Mesenteric fat pad (tissue), 1 donor: ENCODE measurements around the gene CDKN2B. TPM values are rescaled to one million over a fixed set of nuclear protein-coding genes. Genes with fewer than 3 reads are reported as not detected.
A peak's percentile ranks its signal among the peaks of the same experiment; 100 is the strongest.
"Not testable (repeated sequence)": the region's sequence is repeated elsewhere in the genome, so short reads cannot be mapped to it uniquely, and the experiment has no call there.

Experiments used
- DNase-seq: peaks from one replicate; pipeline ENCODE4 v3.0.0-alpha.2; 2020; ENCODE audit warnings: low spot score
- long read RNA-seq: library from polyadenylated mRNA; unstranded; transcript quantifications from one replicate; pipeline ENCODE4 v2.0.0, GENCODE V29; 2020
- total RNA-seq: library from RNA; stranded (reverse); fragmentation: NEBNext Ultra II Directional; extraction: Animal tissue kit (Norgen Biotek cat#: 25700); gene quantifications from one replicate; pipeline ENCODE4 v1.2.1, GENCODE V29; 2021
- donor health status: DM: yes; HTN: yes; CAD: no.

The CDKN2B gene, protein sequence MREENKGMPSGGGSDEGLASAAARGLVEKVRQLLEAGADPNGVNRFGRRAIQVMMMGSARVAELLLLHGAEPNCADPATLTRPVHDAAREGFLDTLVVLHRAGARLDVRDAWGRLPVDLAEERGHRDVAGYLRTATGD
- total RNA-seq = 68.7 TPM
- long read RNA-seq, transcript CDKN2B-201 (2 exons, 3,911 nt) = major isoform, 93 of 111 reads
- long read RNA-seq, partial matches to known transcripts = 0 of 111 reads
- long read RNA-seq, other reads (novel, unspliced or antisense) = 17 of 111 reads

GRCh38 chr9:22008717-22009505 is at the start of gene CDKN2B:
TSS of gene CDKN2B (minus strand) at chr9:22009305. CDS start at chr9:22008953, 352 bp downstream.
- peak; percentile 98 for DNase-seq

DNA sequence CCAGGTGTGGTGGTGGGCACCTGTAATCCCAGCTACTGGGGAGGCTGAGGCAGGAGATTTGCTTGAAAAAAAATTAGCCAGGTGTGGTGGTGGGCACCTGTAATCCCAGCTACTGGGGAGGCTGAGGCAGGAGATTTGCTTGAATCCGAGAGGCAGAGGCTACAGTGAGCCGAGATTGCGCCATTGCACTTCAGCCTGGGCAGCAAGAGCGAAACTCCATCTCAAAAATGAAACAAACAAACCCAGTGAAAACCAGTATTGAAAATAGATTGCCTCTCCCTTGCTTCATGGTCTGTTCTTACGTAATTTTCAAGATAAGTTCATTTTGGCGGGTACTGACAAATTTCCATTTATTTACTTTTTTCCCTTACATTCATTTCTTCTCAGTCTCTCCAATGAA is 48.9 kb upstream of the CDKN2B start:
- not testable (repeated sequence) for DNase-seq

- DNase-seq = no peak
Observed at GRCh38 chr9:22056402-22056801, 47.3 kb upstream of the CDKN2B start.

DNA sequence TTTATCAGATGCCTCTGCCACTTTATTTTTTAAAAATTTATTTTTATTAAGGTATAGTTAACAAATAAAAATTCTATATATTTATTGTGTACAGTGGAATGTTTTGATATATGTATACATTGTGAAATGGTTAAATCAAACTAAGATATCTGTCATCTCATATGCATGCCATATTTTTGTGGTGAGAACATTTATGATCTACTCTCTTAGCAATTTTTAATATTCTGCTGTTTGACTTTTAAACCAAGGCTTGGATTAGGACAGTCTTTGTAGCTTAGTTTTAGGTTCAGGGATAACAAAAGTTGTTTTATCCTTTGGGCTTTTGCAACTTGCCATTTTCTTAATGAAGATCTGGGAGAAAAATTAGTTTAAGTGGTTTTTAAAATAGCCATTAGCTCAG is 46.0 kb upstream of the CDKN2B start:
- no peak for DNase-seq

GRCh38 chr9:22054529-22054928 is 45.4 kb upstream of the CDKN2B start:
- DNase-seq = no peak

- no peak for DNase-seq
Observed at GRCh38 chr9:22054076-22054475, 45.0 kb upstream of the CDKN2B start.

- no peak for DNase-seq
Observed at GRCh38 chr9:22053178-22053577, 44.1 kb upstream of the CDKN2B start.

DNA sequence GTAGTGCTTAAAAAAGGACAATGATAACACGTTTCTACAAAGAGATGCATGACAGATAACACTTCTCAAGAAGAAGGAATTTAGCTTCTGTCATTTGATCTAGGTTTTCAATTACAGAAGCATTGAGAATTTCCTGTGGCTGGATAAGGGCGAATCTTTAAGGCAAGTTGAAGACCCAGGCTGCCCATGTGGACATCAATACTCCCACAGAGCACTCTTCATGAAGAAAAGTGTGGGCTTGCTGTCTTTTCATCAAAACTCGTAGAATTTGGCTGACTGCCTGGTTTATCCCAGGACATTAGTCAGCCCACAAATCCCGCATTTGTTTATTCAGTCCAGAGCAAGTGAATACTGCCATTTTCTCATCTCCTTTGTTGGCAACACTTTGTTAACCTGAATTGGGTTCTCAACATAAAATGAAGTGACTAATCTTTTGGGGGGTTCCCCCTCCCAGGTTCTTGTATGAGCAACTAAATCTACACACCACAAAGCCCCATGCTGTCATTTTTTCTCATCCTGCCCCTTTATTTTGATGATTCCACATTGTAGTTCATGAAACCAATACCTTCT is 43.4 kb upstream of the CDKN2B start:
- DNase-seq = no peak

DNA sequence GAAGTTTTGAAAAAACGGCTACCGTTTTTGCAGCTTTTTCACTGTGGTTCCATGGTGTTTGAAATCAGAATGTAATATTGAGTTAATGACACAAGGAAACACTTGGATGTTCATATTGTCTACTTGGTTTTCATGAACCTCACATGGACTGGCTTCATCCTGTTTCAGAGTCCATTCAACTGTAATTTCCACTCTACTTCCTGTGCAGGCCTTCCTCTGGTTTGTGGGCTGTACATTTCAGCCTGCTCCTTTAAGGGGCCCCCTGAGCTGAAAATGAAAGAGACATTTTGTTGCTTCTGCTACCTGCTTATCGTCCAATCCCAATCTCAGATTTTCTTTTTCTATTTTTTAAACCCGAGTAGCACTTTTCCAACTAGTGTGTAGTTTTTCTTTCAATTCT is 41.8 kb upstream of the CDKN2B start:
- DNase-seq = no peak

DNA sequence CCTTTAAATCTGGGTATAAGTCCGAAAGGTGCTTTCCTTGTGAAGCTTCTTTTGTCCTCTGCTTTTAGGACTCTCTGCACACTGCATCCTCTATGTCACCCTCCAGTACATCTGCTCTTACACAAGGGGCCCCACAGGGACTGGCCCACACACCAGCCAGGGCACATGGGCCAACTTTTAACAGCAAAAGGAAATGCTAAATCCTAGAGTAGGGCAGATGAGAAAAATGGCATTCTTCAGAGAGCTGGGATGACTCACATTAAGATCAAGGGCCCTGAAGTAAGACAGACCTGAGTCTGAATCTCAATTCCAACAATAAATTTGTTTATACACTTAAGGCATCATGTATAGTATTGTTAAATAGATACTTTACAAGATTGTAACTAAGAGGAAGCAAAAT is 40.3 kb upstream of the CDKN2B start:
- no peak for DNase-seq

DNA sequence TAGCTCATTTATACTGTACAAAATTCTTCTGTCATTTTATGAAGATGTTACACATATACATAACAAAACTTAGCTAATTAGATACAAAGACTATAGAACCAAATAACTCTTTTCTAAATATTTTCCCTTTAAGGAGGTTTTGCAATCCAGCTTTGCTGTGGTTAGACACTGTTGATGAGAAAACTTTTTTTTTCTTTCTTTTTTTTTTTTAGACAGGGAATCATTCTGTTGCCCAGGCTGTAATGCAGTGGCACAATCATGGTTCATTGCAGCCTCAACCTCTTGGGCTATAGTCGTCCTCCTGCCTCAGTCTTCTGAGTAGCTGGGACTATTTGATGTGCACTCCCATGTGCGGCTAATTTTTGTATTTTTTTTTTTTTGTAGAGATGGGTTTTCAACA is 38.5 kb upstream of the CDKN2B start:
- no peak for DNase-seq

DNA sequence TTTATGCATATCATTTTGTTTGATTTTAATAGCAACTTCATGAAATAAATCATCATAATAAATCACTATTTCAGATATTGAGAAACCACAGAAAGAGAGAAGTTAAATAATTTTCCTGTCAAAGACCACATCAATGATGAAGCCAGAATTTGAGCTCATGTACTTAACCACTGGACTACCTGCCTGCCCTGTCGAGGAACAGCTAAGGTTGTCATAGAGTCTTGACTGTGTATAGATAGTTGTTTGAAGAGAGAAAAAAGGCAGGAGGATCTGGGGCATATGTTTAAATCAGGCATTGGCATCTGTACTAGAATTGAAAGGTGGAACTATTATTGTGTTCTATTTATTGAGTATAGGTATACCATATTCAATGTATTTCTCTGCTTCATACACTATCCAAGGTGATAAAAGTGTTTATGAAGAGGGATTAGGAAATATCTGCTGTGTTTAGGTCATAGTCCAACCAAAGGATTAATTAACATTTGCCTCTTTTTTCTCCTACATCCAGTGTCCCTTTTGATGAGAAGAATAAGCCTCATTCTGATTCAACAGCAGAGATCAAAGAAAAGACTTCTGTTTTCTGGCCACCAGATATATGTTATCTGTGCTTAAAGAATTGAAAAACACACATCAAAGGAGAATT is 37.3 kb upstream of the CDKN2B start:
- DNase-seq = no peak

GRCh38 chr9:22045423-22045822 is 36.3 kb upstream of the CDKN2B start:
- no peak for DNase-seq

- DNase-seq = no peak
Observed at GRCh38 chr9:22044583-22044982, 35.5 kb upstream of the CDKN2B start.

DNA sequence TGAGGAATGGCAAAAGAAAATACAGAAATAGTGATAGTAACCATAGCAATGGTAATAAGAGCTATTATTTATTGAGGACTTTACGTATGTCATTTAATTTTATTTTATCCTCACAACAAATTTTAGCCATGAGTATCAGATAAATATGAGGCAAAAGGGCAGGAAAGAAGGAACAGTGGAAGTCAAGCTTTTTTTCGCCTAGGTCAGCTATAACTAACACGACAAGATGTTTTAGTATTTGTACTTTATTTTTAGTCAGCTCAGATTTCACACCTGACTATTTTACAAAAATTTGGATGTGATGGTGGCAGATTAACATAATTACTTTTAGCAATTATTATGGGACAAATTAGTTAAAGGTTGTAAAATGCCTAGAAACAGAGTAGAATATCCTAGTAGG is 34.8 kb upstream of the CDKN2B start:
- no peak for DNase-seq

GRCh38 chr9:22041775-22042174 is 32.7 kb upstream of the CDKN2B start:
- no peak for DNase-seq

DNA sequence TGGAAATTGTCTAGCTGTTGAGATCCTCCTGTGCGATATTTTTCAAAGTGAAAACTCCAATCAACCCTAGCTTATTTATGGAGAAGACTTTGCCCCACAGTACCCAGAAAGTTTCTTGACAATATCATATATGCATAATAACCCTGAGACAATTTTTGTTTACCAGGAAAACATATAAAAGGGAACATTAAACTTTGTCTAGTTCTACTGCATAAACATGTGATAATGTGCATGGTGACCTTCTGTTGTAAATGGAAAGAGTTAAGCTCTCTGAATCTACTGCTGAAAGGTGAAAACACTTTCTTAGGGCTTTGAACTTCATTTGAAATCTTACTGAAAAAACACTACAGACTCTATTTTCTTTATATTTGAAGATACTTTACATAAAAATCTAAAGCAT is 32.2 kb upstream of the CDKN2B start:
- no peak for DNase-seq

DNA sequence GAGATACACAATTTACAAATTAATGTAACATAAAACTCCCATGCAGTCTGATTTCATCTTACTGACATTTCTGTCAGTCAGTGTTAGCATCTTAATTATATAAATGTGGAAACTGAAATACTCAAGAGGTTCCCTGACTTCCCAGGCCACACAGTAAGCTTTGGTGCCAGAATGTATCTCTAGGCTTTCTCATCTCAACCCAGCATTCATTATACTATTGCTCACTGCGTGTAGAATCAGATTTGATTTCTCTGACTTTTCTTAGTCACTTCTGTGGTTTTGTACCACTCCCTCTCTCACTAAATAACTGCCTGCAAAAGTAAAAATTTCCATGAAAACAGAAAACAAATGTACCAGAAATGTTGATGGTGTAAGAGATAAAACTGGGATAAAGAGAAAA is 31.7 kb upstream of the CDKN2B start:
- no peak for DNase-seq

GRCh38 chr9:22039258-22039657 is 30.2 kb upstream of the CDKN2B start:
- no peak for DNase-seq

GRCh38 chr9:22037954-22038690 is 29.0 kb upstream of the CDKN2B start:
- DNase-seq = no peak

- no peak for DNase-seq
Observed at GRCh38 chr9:22036866-22037626, 27.9 kb upstream of the CDKN2B start.
